ENCODE measurements around the gene FNDC11. TPM values are rescaled to one million over a fixed set of nuclear protein-coding genes. Genes with fewer than 3 reads are reported as not detected.
A peak's percentile ranks its signal among the peaks of the same experiment; 100 is the strongest.

Gene FNDC11
- total and polyA plus RNA-seq, 2 of the 13 experiments (the other 11 are each of a cell fraction or from before 2014, with no cell fraction given), result 0.07 TPM; not detected in 1

- TF ChIP-seq ZBTB20 (CRISPR knock-in tag; IDR thresholded peaks at IDR 0.05; ENCODE audit: borderline replicate concordance, low read depth), result peak; percentile 74; the same call in 1 of the 2 replicates
- TF ChIP-seq ZNF317 (CRISPR knock-in tag; IDR thresholded peaks at IDR 0.05), result no peak
- peak; percentile 94 for TF ChIP-seq KDM5A (IDR thresholded peaks at IDR 0.05; ENCODE audit: borderline replicate concordance, low read length)
- no peak for TF ChIP-seq ZNF616 (CRISPR knock-in tag; IDR thresholded peaks at IDR 0.05; ENCODE audit: low read depth)
- peak; percentile 83 for TF ChIP-seq AGO1 (IDR thresholded peaks at IDR 0.05; ENCODE audit: low read depth, low read length, poor library complexity, severe bottlenecking)
- no peak for TF ChIP-seq NR2F2 (IDR thresholded peaks at IDR 0.05; ENCODE audit: borderline replicate concordance, low read depth)
- TF ChIP-seq ZNF841 (CRISPR knock-in tag; IDR thresholded peaks at IDR 0.05; ENCODE audit: borderline replicate concordance), result no peak
- peak; percentile 79 for TF ChIP-seq SOX5 (CRISPR knock-in tag; IDR thresholded peaks at IDR 0.05; ENCODE audit: borderline replicate concordance)
- TF ChIP-seq BCLAF1 (IDR thresholded peaks at IDR 0.05), result no peak
- TF ChIP-seq ZIK1 (CRISPR knock-in tag; IDR thresholded peaks at IDR 0.05; ENCODE audit: borderline replicate concordance, low read depth), result 0 out of 2 replicates have a peak, but pooled peaks have one; percentile 79
- 0 out of 2 replicates have a peak, but pooled peaks have one; percentile 39 for TF ChIP-seq GMEB2 (CRISPR knock-in tag; IDR thresholded peaks at IDR 0.05; ENCODE audit: low read depth)
- TF ChIP-seq RFXAP (CRISPR knock-in tag; IDR thresholded peaks at IDR 0.05; ENCODE audit: borderline replicate concordance), result peak; percentile 88
- no peak for TF ChIP-seq MATR3 (CRISPR knock-in tag; IDR thresholded peaks at IDR 0.05)
- TF ChIP-seq, protein P1, sequence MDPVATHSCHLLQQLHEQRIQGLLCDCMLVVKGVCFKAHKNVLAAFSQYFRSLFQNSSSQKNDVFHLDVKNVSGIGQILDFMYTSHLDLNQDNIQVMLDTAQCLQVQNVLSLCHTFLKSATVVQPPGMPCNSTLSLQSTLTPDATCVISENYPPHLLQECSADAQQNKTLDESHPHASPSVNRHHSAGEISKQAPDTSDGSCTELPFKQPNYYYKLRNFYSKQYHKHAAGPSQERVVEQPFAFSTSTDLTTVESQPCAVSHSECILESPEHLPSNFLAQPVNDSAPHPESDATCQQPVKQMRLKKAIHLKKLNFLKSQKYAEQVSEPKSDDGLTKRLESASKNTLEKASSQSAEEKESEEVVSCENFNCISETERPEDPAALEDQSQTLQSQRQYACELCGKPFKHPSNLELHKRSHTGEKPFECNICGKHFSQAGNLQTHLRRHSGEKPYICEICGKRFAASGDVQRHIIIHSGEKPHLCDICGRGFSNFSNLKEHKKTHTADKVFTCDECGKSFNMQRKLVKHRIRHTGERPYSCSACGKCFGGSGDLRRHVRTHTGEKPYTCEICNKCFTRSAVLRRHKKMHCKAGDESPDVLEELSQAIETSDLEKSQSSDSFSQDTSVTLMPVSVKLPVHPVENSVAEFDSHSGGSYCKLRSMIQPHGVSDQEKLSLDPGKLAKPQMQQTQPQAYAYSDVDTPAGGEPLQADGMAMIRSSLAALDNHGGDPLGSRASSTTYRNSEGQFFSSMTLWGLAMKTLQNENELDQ (CRISPR knock-in tag; IDR thresholded peaks at IDR 0.05; ENCODE audit: borderline replicate concordance), result no peak
- no peak for TF ChIP-seq SOX6 (IDR thresholded peaks at IDR 0.05)
- peak; percentile 78 for TF ChIP-seq SOX6 (CRISPR knock-in tag; IDR thresholded peaks at IDR 0.05)
- TF ChIP-seq, protein P2, sequence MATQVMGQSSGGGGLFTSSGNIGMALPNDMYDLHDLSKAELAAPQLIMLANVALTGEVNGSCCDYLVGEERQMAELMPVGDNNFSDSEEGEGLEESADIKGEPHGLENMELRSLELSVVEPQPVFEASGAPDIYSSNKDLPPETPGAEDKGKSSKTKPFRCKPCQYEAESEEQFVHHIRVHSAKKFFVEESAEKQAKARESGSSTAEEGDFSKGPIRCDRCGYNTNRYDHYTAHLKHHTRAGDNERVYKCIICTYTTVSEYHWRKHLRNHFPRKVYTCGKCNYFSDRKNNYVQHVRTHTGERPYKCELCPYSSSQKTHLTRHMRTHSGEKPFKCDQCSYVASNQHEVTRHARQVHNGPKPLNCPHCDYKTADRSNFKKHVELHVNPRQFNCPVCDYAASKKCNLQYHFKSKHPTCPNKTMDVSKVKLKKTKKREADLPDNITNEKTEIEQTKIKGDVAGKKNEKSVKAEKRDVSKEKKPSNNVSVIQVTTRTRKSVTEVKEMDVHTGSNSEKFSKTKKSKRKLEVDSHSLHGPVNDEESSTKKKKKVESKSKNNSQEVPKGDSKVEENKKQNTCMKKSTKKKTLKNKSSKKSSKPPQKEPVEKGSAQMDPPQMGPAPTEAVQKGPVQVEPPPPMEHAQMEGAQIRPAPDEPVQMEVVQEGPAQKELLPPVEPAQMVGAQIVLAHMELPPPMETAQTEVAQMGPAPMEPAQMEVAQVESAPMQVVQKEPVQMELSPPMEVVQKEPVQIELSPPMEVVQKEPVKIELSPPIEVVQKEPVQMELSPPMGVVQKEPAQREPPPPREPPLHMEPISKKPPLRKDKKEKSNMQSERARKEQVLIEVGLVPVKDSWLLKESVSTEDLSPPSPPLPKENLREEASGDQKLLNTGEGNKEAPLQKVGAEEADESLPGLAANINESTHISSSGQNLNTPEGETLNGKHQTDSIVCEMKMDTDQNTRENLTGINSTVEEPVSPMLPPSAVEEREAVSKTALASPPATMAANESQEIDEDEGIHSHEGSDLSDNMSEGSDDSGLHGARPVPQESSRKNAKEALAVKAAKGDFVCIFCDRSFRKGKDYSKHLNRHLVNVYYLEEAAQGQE (IDR thresholded peaks at IDR 0.05; ENCODE audit: borderline replicate concordance in 1 of 2, low read depth in 1 of 2, low read length in 2 of 2), result no peak
- peak in 1 of 2 experiments; percentile 27; a peak in 2 of 4 replicates for TF ChIP-seq NR2F1 (CRISPR knock-in tag; IDR thresholded peaks at IDR 0.05)
- peak; percentile 93 for TF ChIP-seq IRF2 (CRISPR knock-in tag; IDR thresholded peaks at IDR 0.05)
Observed at GRCh38 chr20:63537525-63538203, 16.3 kb upstream of the FNDC11 start (continued).

All from HepG2 (cell line).